Stimulated activated CD4-positive, alpha-beta T cell treated with anti-CD3 and anti-CD28 coated beads, Interleukin-1b, Interleukin-23, amount 100 ng/mL, for 48 hours (primary cell): ENCODE data around the gene SLC16A12.

Experiments used
- DNase-seq: peaks from one replicate; pipeline ENCODE4 v3.0.0-alpha.2; 2020

Gene SLC16A12

DNA sequence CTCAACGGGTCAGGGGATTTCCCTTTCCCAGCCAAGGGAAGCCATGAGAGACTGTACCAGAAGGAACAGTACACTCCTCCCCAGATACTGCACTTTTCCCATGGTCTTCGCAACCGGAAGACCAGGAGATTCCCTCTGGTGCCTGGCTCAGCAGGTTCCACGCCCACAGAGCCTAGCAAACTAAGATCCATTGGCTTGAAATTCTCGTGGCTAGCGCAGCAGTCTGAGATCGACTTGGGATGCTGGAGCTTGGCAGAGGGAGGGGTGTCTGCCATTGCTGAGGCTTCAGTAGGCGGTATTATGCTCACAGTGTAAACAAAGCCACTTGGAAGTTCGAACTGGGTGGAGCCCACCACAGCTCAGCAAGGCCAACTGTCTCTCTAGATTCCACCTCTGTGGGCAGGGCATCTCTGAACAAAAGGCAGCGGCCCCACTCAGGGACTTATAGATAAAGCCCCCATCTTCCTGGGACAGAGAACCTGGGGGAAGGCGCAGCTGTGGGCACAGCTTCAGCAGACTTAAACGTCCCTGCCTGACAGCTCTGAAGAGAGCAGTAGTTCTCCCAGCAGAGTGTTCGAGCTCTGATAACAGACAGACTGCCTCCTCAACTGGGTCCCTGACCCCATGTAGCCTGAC lies 29.6 kb downstream of the SLC16A12 start:
- no peak for DNase-seq

DNA sequence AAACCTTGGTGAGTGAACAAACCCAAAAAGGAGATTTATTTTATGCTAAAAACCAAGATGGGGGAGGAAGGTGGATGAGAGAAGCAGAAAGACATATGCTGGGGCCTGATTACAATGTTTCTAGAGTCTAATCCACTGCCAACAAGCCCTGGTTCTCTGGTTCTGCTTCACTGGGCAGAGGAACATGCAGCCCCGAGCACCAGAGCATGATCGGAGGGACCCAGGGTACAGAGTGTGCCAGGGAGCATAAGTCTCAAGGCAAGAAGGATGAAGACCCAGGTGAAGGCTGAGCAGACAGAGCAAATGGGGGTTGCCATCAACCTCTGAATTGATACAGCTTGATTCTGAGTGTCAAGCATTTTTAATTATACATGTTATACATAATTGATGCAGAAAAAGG lies 30.7 kb downstream of the SLC16A12 start:
- DNase-seq, result no peak

DNA sequence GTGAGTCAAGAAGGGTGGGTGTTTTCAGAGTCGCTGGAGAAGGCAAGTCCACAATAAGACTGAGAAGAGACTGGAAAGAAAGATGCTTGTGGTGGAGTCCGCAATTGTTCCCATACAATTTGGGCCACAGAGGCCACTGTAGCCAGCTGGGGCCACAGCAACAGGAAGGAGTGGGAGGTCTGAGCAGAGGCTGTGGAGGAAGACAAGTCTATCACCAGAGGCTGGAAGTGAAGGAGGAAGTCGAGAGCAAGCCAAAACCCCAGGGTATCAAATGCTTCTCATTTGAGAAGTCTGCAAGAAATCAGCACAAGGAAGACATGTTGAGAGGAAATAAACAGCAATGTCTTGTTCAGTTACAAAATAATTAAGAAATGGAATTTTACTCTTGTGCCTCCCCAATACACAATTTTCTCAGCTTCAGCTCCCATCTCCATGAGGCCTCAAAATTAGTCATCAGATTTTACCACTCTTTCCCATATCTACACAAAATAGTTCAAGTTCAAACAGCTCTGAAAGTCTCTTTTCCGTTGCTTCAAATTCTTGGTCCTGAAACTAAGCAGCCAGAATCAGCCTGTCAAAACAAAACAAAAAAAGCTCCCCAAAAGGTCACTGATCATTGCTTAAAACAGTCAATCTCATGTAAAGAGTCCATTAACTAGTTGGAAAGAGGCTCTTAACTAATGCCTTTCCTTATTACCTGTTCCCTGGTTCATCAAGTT lies 31.6 kb downstream of the SLC16A12 start:
- no peak for DNase-seq

DNA sequence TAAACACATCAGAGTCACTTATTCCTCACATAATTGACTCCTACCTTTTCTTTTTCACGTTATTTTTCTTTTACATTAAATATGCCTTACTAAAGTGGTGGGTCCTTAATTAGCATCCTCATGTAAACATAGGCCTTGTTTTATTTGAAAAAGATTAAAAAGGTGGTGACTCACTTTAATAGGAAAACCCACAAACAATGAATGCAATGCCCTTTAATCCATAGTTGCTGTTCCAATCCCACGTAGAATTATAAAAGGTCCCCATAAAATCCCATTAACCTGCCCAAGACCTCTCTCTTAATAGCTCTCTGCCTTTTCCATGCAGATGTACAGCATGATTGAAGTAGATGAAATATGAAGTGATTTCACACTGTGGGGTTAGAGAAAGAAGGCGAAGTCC lies 32.2 kb downstream of the SLC16A12 start:
- no peak for DNase-seq

DNA sequence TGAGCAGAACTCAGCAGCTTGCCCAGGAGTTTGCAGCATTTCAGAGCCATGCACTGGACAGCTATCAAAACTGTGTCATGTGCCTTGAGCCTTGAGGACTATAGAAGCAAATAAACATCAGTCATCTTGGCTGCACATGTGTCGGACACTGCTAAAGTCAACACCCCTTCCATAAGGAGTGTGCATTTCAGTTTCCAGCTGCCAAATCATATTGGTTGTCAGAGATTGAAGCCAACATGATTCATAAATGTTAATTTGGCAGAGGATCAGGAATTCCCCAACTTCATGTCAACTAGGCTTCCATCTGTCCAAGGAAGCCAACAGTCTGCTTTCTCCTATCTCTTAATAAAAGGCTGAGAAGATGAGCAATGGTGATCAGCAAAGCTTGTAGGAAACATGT lies 32.8 kb downstream of the SLC16A12 start:
- DNase-seq, result no peak

DNA sequence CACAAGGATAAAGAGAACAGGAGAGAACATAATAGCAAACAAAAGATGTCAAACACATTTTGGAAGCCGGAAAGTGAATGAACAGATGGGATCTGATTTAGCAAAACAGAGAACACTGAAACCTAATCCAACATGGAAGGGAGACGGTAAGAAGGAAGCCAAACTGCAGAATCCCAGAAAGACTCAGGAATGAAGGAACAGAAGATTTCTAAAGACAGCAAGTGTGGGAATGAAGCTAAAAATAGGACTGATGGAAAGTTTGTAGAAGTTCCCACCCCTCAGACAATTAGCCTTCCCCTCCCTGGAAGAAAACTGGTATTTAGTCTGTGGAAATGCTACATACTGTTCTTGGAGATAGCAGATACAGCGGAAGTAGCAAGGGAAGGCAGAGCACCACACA lies 40.8 kb downstream of the SLC16A12 start:
- no peak for DNase-seq

DNA sequence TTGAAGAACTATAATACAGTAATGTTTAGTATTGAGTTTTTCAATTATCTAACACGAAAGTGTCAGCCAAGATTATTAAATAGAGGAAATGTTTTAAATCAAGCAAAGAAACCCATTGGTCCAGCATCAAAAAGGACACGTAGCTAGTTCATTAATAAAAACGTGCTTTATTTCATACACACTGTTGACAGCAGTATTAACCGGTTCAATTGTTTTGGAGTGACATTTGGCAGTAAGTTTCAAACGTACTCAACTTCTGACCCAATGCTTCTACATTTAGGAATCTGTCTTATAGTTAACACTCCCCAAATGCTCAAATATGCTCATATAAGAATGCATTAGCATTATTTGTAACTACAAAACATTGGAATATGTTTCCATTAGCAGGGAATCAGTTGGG lies 41.3 kb downstream of the SLC16A12 start:
- DNase-seq, result no peak

DNA sequence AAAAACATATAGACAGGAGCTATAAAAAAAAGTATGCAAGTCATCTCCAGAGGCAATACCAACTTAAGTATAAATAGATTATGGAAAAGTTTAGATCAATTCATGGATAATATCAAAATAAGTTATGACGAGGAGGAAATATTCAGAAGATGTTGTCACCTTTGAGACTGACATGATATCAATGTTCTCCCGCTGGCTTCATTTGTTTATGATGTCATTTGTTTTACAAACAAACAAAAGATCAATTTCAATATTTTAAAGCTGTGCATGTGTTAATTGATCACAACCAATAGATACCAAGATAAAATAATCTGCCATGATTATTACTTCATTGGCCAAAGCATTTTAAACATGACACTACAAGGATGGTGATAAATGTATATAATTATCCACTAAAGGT lies 43.5 kb downstream of the SLC16A12 start:
- DNase-seq, result no peak

DNA sequence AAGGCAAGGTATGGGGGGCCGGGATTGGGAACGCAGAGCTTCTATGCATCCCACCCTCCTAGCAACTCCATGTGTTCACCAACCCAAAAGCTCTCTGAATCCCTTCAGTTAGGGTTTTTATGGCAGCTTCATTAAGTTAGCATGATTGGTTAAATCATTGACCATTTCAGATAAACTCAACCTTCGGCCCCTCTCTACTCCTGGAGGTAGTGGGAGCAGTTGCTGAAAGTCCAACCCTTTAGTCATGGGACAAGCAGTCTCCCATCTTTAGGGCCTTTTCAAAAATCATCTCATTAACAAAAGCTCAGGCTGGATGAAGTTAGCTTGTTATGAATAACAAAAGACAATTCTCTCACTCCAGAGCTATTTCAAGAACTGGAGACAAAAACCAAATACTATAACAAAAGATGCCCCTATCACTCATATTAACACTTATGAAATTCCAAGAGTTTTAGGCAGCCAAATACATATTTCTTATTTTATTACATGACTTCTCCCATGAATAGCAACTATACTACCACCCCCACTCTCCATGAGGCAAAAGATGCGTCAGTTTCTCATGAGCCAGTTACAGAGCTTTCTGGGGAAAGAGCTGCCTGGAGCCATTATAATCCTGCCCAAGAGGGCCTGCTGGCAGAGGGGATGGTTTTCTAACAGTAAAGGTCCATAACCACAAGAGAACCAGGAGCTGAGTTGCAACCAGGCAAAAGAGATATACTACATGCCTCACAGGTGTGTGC lies 44.6 kb downstream of the SLC16A12 start:
- no peak for DNase-seq

DNA sequence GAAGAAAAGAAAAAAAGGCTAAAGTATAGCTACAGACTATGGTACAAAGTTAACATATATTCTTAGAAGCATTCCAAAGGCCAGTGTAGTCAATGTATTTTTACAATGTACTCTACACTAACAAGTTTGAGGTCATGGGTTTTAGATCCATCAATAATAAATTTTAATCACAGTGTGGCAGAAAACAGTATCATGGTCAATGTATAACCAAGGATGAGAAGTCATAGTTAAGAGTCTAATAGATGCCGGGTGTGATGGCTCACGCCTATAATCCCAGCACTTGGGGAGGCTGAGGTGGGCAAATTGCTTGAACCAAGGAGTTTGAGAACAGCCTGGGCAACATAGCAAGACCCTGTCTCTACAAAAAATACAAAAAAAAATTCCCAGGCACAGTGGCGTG lies 53.1 kb downstream of the SLC16A12 start:
- DNase-seq, result no peak

DNA sequence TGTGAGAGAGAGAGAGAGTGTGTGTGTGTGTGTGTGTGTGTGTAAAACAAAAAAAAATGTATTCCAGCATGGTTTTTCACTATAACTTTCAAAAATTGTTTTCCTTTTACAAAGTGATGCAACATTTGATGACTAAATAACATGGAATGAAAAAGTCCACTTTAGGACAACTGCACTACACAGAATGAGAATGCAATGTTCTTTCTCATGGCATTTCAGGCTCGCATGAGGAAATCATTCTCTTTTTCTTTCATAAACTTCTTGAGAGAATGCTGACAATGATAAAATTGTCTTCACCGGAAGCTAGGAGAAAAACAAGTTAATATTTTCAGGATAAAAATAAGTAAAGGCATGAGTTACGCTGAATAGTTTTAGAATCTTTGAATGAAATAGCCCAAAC lies 53.7 kb downstream of the SLC16A12 start:
- no peak for DNase-seq

DNA sequence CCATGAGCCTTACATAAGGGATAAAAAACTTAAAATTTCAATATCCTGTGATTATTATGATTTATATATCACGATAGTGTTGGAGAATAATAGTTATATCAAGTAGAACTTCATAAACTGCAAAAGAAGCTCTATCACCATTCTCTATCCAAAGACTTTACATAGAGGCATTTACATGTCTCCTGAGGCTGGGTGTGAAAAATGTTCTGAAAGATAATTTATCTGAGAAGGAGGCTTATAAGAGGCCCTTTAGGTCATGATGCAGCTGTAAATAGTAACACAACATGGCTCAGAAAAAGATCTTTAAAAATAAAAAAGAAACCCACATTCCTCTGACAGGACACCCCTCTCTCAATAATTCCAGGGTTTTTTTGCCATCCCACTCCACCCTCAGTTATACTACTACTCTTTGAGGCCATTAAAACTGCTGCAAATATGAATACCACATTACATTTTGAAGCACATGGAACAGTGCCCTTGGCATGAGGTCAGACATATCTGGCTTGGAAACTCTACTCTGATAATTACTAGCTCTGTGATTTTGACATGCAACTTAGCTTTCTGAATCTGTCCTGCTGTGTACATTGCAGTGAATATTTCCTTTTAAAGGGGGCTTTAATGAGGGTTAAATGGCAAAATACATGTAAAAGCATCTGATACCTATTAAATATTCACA lies 55.5 kb downstream of the SLC16A12 start:
- no peak for DNase-seq

DNA sequence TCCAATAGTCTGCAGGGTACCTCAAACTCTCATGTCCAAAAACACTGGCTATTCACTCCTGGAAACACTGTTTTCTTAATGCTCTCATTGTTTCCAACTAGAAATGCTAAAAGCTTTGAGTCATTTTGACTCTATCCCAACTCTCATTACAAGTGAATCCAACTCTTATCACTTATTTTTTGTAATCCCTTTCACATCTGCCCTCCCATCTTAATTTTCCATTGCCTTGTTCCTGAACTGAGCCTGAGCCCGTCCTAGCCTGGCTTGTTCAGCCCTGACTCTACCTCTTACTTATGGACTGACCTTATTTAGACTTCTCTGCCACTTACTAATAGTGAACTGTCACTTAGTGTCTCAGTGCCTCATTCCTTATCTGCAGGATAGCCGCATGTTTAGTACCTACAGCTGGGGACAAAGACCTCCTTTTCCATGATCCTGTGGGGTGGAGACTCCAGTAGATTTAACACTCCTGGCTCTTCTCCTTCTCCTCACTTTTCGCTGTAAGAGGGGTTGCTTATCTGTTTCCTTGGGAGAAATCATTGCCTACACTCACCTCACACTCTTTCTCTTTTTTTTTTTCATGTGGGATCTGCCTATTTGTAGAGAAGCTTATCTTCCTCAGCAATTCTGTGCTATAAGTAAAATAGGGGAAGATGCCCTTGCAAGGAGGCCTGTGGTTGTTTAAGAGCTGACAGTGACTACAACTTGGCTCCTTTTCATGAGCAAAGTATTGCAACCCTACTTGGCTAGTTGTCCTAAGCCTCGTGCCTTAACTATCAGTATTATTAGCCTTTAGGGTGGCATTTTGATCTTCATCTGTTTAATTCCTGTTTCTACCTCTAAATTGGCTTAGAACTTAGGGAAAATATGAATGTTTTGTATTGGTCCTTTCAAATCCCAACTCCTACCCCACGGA lies 56.4 kb downstream of the SLC16A12 start:
- DNase-seq, result no peak

DNA sequence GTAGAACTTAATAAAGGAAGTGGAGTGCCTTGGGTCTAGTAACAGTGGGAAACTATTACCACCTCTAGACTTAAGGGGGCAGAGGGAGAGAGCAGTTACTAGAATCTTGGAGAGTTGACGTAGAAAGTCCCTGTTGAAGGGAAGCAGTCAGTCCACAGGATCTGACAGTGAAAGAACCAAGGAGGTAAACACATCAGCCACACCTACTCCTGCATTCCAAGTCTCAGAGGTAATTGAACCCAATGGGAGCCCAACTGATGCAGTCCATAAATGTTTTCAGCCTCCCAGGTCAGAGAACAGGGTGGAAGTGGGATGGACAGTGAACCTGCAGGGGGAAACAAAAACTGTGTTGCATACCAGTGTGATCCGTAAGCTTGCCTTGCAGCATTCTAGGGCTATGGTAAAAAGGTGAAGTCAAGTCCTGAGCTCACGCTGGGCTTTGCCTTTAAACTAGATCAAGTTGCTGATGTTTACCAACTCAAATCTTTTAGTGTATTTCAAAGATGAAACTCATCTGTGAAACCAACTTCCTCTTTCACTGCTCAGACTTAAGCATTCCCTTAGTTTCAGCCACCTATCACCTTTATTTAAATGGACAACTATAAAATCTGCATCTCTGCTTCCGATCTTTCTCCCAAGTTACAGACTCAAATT lies 57.2 kb downstream of the SLC16A12 start:
- no peak for DNase-seq

DNA sequence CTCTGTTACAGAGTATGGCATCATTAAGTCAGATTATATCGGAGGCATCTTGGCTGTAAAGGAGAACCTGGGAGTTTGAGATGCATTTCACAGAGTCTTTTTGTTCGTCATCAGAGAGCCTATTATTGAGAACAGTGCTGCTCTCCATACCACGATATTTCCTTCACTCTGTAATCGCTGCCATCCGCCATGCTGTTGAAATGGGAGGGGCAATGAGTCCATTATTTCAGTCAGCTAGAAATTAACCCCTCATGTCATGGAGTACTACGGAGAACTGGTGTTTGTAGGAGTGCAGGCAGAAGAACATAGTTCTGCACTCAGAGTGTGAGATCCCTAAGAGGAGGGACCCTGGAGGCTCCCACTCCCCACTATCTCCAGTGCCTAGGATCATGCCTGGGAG lies 59.2 kb downstream of the SLC16A12 start:
- DNase-seq, result no peak

DNA sequence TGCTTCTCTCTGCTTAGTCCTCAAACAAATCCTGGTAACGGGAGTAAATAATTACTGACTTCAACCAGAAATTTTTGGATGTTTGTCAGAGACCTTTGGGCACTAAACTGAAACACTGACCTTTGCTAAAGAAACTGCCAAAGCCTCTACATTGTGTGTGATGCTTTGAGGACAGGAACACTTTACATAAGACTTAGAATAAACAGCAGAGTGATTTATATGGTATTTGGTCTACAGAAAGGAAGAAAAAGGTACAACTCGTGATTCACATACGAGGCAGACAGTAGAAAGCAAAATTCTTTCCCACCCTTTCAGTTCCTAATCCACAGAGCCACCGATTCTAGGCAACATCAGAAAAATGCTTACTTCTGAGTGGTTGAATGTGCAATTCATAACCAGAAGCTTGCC lies 59.8 kb downstream of the SLC16A12 start:
- no peak for DNase-seq

DNA sequence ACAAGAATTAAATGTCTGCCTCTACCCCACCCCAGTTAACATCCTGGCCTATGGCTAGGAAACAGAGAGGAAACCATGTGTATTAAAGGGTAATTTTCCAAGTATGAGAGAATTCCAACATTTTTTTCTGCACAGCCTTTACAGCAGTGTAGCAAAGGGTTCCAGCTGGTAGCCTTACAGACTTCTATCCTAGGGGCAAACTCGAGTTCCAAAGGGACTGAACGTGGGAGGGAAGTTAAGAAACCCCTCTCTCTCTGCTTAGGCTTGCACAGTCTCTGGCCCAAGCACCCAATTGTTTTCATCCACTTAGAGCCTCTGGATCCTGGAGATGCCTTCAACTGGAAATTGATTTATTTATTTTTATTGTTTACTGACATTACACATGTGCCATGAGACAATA lies 60.3 kb downstream of the SLC16A12 start:
- no peak for DNase-seq

DNA sequence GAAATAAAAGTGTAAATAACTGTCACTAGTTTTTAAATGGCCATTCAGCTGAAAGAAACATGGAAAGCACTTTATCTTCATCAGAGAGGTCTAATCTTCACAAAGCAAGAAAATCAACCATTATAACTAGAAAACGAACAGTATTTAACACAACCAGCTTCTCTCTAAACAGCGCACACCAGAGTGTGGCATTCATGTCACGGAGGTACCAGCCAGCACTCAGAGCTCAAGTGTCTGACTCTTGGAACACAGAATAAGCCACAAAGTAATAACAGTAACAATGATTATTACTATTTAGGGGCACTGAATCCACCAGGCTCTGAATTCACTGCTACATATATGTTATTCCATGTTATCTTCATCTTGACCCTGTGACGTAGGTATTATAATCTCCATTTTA lies 60.9 kb downstream of the SLC16A12 start:
- DNase-seq, result no peak

DNA sequence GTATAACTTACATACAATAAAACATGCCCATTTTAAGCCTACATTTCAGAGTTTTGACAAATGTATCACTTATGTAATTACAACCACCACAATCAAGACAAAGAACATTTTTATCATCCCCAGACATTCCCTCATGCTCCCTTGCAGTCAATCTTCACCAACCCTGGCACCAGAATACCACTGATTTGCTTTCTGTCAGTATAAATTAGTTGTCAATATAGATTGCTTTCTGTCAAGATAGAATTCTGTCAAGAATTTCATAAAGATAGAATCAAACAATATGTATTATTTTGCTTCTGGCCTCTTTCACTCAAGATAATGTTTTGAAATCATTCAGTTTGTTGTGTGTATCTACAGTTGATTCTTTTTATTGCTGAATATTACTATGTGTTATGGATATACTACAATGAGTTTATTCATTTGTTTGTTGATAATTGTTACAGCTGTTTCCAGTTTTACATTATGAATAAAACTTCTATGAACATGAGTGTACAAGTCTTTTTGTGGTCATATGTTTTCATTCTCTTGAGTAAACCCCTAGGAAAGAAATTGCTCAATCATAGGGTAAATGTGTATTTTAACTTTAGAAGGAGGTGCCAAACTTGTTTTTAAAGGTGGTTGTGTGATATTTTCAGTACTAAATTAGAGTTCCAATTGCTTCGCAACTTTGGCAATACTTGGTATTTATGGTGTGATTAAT lies 64.1 kb downstream of the SLC16A12 start:
- DNase-seq, result no peak

DNA sequence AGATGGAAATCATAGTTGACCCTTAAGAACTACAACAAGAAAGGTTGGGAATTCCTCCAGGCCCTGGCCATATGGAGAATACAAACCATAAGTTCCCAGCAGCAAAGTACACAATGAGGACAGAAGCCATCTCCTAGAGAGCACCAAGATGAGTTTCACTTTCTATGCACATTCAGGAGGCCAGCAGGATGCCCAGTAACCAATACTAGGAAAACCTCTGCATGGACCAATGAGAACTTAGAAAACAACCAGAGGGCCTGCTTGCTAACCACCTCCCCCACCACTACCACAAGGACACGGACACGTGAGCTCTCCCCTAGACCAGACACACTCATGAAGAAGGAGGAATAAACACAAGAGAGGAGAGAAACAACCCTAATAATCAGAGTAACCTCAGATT lies 64.8 kb downstream of the SLC16A12 start:
- DNase-seq, result no peak

DNA sequence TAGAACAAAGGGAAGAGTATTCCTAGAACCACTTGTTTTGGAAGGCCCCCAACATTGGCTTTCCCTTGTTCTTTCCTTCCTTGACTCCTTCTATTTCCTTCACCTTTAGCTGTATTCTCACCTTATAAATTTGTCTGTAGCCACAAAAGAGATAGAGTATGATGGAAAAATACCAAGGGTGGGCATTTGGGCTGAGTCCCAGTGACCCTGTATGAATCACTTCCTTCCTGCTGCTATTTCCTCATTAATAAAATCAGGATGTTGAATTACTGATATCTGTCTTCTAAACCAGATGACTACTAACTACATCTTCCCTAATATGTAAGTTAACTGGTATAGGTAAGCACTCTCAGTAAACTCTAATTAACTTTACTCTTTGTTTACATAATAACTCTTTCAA lies 65.9 kb downstream of the SLC16A12 start:
- DNase-seq, result no peak
